Measurements from ENCODE around the gene COQ5.
"Not testable (repeated sequence)": the region's sequence is repeated elsewhere in the genome, so short reads cannot be mapped to it uniquely, and the experiment has no call there.

COQ5 gene

DNA sequence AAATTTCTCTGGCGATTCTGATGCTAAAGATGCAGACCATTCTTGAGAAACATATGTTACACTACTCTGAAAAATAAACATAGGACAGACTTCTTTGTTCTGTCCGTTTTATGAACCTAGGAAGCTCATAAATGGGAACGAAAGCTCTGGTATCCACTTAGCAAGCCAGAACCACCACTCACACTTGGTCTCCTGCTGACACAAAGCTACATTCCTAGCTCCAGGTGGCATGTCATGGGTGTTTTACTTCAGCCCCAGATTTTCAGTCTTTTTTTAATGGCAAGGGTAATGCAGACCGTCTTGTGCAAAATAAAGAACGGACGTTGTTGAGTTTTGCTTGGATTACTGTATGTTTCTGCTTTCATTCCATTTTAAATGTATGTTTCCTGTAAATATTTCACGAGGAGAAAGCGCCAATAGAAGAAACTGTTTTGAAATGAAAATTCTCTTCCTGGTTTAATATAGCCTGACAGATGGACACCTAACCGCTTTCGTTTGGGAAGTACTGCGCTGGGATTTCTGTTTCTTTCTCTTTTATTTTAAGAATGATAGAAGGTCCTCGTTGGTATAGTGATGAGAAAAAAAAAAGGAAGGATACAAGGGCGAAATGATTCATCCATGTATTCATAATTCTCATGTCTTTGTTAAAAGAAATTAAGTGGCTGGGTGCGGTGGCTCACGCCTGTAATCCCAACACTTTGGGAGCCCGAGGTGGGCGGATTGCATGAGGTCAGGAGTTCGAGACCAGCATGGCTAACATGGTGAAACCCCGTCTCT is 871 bp upstream of the COQ5 start:
- Histone ChIP-seq H4K20me1 (ENCODE audit: insufficient read depth) (no peaks in the 10 kb centered on the region), H3K4me1 (ENCODE audit: low read depth, poor library complexity, severe bottlenecking) (peaks cover 12% of the 10 kb centered on the region), H2AFZ (ENCODE audit: low read depth) (peak overlapping the region; percentile 91), H3K36me3 (ENCODE audit: insufficient read depth) (no peaks in the 10 kb centered on the region), H3K9ac (peak overlapping the region; percentile 68), H3K79me2 (ENCODE audit: insufficient read depth, low read depth) (peaks cover 13% of the 10 kb centered on the region; the same call in 1 of the 2 replicates), H3K4me2 (peak overlapping the region; percentile 74), H3K27ac (peak overlapping the region; percentile 65), H3K4me3 (IDR thresholded peaks at IDR 0.05; ENCODE audit: insufficient read depth, low read depth, low read length) (no peak overlapping the region), H3K27me3 (ENCODE audit: insufficient read depth, low read depth) (no peaks in the 10 kb centered on the region)
- TF ChIP-seq, protein P1, sequence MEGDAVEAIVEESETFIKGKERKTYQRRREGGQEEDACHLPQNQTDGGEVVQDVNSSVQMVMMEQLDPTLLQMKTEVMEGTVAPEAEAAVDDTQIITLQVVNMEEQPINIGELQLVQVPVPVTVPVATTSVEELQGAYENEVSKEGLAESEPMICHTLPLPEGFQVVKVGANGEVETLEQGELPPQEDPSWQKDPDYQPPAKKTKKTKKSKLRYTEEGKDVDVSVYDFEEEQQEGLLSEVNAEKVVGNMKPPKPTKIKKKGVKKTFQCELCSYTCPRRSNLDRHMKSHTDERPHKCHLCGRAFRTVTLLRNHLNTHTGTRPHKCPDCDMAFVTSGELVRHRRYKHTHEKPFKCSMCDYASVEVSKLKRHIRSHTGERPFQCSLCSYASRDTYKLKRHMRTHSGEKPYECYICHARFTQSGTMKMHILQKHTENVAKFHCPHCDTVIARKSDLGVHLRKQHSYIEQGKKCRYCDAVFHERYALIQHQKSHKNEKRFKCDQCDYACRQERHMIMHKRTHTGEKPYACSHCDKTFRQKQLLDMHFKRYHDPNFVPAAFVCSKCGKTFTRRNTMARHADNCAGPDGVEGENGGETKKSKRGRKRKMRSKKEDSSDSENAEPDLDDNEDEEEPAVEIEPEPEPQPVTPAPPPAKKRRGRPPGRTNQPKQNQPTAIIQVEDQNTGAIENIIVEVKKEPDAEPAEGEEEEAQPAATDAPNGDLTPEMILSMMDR (conservative IDR thresholded peaks at IDR 0.05; ENCODE audit: low read depth, low read length): no peak

DNA sequence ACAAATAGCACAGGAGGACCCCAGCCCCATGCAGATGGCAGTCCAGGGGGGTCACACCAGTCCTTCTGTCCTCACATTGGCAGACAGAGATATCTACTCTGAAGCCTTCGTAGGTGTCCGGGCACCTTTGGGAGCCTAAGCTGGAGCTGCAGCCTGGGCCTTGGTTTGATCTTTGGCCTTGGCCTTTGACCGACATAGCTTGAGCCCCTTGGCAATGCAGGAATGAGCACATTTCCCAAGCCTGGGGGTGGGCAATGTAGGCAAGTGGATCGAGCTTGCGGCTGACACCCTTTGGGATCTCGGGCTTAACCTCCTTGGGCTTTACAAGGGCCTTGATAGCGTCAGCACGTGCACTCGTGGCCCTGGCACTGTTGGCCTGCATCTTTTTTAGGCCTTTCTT is 6.4 kb downstream of the COQ5 start:
- Histone ChIP-seq H3K79me2 (ENCODE audit: insufficient read depth, low read depth) (no peaks in the 10 kb centered on the region), H3K4me3 (IDR thresholded peaks at IDR 0.05; ENCODE audit: insufficient read depth, low read depth, low read length) (no peak overlapping the region), H3K27me3 (ENCODE audit: insufficient read depth, low read depth) (no peaks in the 10 kb centered on the region), H3K4me2 (no peak overlapping the region), H3K9ac (no peak overlapping the region), H2AFZ (ENCODE audit: low read depth) (no peak overlapping the region), H3K27ac (no peak overlapping the region), H4K20me1 (ENCODE audit: insufficient read depth) (no peaks in the 10 kb centered on the region), H3K4me1 (ENCODE audit: low read depth, poor library complexity, severe bottlenecking) (no peaks in the 10 kb centered on the region), H3K36me3 (ENCODE audit: insufficient read depth) (no peaks in the 10 kb centered on the region)
- TF ChIP-seq, protein P1 (conservative IDR thresholded peaks at IDR 0.05; ENCODE audit: low read depth, low read length): no peak

DNA sequence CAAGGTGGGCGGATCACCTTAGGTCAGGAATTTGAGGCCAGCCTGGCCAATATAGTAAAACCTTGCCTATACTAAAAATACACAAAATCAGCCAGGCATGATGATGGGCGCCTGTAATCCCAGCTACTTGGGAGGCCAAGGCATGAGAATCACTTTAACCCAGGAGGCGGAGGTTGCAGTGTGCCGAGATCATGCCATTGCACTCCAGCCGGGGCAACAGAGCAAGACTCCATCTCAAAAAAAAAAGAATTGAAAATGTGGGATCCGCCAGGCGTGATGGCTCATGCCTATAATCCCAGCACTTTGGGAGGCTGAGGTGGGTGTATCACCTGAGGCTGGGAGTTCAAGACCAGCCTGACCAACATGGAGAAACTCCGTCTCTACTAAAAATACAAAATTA is 9.6 kb downstream of the COQ5 start:
- H3K4me1 ChIP-seq (ENCODE audit: low read depth, poor library complexity, severe bottlenecking); H3K4me3 ChIP-seq (IDR thresholded peaks at IDR 0.05; ENCODE audit: insufficient read depth, low read depth, low read length); H3K9ac ChIP-seq; H3K27me3 ChIP-seq (ENCODE audit: insufficient read depth, low read depth); H3K36me3 ChIP-seq (ENCODE audit: insufficient read depth); H4K20me1 ChIP-seq (ENCODE audit: insufficient read depth); H3K79me2 ChIP-seq (ENCODE audit: insufficient read depth, low read depth); H2AFZ ChIP-seq (ENCODE audit: low read depth); H3K4me2 ChIP-seq; H3K27ac ChIP-seq: not testable (repeated sequence)

DNA sequence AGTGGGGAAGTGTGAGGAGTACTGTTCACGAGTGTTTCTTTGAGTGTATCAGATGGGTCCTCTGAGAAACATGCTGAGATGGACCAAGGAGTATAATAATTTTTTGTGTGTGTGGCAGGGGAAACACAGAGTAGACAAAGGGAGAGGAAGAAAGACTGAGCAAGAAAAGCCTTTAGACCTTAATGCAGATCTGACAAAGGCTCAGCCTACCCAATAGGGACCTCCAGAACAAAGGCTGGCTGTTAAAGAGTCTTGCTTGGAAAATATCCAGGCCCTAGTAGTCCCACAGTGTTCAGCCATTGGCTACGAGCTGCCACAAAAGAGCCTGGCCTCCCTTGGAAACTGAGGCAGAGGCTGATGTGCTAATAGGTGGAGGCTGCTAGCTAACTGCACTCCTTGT is 13.5 kb downstream of the COQ5 start:
- Histone ChIP-seq H3K4me2 (no peak overlapping the region), H2AFZ (ENCODE audit: low read depth) (no peak overlapping the region), H3K27me3 (ENCODE audit: insufficient read depth, low read depth) (no peaks in the 10 kb centered on the region), H3K36me3 (ENCODE audit: insufficient read depth) (no peaks in the 10 kb centered on the region), H3K9ac (no peak overlapping the region), H4K20me1 (ENCODE audit: insufficient read depth) (no peaks in the 10 kb centered on the region), H3K4me1 (ENCODE audit: low read depth, poor library complexity, severe bottlenecking) (no peaks in the 10 kb centered on the region), H3K79me2 (ENCODE audit: insufficient read depth, low read depth) (no peaks in the 10 kb centered on the region), H3K27ac (no peak overlapping the region), H3K4me3 (IDR thresholded peaks at IDR 0.05; ENCODE audit: insufficient read depth, low read depth, low read length) (no peak overlapping the region)
- TF ChIP-seq, protein P1 (conservative IDR thresholded peaks at IDR 0.05; ENCODE audit: low read depth, low read length): no peak

DNA sequence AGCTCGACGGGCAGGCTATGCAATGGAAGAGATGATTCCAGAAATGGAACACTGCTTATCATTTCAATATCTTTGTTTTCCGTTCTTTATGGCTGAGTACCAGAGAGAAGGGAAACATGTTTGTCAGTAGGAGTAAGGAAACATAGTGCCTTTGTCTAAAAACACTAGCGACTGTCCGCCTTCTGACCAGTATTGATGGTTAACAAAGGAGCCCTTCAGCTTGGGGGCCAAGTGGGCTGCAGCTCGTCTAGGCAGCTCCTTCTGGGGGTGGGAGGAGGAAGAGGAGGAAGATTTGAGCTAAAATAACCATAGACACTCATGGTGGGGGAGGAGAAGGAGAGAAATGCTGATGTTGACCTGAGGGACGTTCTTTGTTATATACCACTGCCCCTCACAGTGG is 15.0 kb downstream of the COQ5 start:
- H3K79me2 ChIP-seq (ENCODE audit: insufficient read depth, low read depth): no peaks in the 10 kb centered on the region
- H4K20me1 ChIP-seq (ENCODE audit: insufficient read depth): no peaks in the 10 kb centered on the region
- no peak overlapping the region for H2AFZ ChIP-seq (ENCODE audit: low read depth)
- H3K36me3 ChIP-seq (ENCODE audit: insufficient read depth): no peaks in the 10 kb centered on the region
- H3K4me3 ChIP-seq (IDR thresholded peaks at IDR 0.05; ENCODE audit: insufficient read depth, low read depth, low read length): no peak overlapping the region
- TF ChIP-seq, protein P1 (conservative IDR thresholded peaks at IDR 0.05; ENCODE audit: low read depth, low read length): no peak
- H3K27me3 ChIP-seq (ENCODE audit: insufficient read depth, low read depth): no peaks in the 10 kb centered on the region
- no peak overlapping the region for H3K27ac ChIP-seq
- no peaks in the 10 kb centered on the region for H3K4me1 ChIP-seq (ENCODE audit: low read depth, poor library complexity, severe bottlenecking)
- no peak overlapping the region for H3K9ac ChIP-seq
- H3K4me2 ChIP-seq: no peak overlapping the region

Measured in KMS-11 (cell line).